ENCODE data around the gene C20orf202.

The C20orf202 gene

DNA sequence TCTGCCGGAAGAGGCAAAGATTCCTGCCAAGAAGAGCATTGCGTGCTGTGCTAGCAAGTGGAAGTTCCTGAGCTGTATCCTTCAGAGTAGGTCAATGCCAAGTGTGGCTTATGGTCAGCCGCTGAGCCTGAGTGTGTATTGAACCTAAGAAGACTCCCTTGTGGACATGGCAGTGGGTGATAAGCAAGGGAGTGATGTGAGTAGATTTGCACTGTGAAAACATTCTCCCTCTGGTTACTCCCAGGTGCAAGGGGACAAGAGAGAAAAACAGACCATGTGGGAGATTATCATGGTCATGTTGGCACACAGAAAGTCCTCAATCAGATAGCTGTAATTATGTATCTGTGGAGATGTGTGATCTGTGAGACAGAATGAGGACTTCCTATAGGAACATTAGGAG, 12.4 kb upstream of the C20orf202 start:
- Mint-ChIP-seq H3K4me1 (peaks cover 14% of the 10 kb centered on the region), H3K9me3 (no peaks in the 10 kb centered on the region), H3K27ac (no peak overlapping the region), H3K4me3 (no peak overlapping the region), H3K36me3 (ENCODE audit: low read depth) (no peaks in the 10 kb centered on the region), H3K27me3 (ENCODE audit: low read depth, poor library complexity) (peaks cover 23% of the 10 kb centered on the region)
- TF ChIP-seq CTCF (IDR thresholded peaks at IDR 0.05), result no peak
- DNase-seq, result no peak

DNA sequence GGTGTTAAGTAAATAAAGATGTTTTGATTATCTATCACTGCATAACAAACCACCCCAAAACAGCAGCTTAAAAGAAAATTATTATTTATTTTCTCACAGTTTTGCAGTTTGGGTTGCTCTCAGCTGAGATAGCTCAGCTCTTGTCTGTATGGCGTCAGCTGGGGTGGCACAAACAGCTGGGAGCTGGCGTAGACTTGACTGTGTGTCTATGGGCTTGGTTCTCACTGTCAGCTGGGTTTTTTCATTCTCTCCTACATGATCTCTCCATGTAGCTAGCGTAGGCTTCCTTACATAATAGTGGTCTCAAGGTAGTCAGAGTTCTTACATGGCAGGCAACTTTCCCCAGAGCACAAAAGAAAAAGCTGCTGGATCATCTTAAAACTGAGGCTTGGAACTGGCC, 12.0 kb upstream of the C20orf202 start:
- no peak overlapping the region for H3K4me3 Mint-ChIP-seq
- peaks cover 9% of the 10 kb centered on the region for H3K4me1 Mint-ChIP-seq
- no peak for DNase-seq
- H3K36me3 Mint-ChIP-seq (ENCODE audit: low read depth), result no peaks in the 10 kb centered on the region
- no peaks in the 10 kb centered on the region for H3K9me3 Mint-ChIP-seq
- no peak overlapping the region for H3K27ac Mint-ChIP-seq
- no peak for TF ChIP-seq CTCF (IDR thresholded peaks at IDR 0.05)
- H3K27me3 Mint-ChIP-seq (ENCODE audit: low read depth, poor library complexity), result peaks cover 23% of the 10 kb centered on the region

DNA sequence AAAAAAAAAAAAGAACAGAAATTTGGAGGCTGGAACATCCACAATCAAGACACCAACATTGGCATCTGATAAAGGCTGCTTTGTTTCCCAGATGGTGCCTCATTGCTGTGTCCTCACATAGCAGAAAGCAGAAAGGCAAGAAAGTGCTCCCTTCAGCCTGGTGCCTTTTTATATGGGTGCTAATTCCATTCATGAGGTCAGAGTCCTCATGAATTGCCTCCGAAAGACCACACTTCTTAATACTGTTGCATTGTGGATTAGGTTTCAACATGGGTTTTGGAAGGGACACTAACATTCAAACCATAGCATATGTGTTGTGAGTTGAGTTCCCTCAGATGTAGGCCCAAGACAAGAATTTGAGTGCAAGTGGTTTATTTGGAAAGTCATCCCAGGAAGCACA, 8.0 kb upstream of the C20orf202 start:
- peaks cover 16% of the 10 kb centered on the region for H3K27me3 Mint-ChIP-seq (ENCODE audit: low read depth, poor library complexity)
- H3K27ac Mint-ChIP-seq, result no peak overlapping the region
- H3K4me1 Mint-ChIP-seq, result no peaks in the 10 kb centered on the region
- DNase-seq, result no peak
- no peaks in the 10 kb centered on the region for H3K9me3 Mint-ChIP-seq
- no peak for TF ChIP-seq CTCF (IDR thresholded peaks at IDR 0.05)
- H3K36me3 Mint-ChIP-seq (ENCODE audit: low read depth), result no peaks in the 10 kb centered on the region
- H3K4me3 Mint-ChIP-seq, result no peak overlapping the region

- Mint-ChIP-seq H3K4me3 (no peak overlapping the region), H3K27ac (no peak overlapping the region), H3K4me1 (no peaks in the 10 kb centered on the region), H3K36me3 (ENCODE audit: low read depth) (no peaks in the 10 kb centered on the region), H3K9me3 (no peaks in the 10 kb centered on the region), H3K27me3 (ENCODE audit: low read depth, poor library complexity) (peaks cover 9% of the 10 kb centered on the region)
- TF ChIP-seq CTCF (IDR thresholded peaks at IDR 0.05), result no peak
- no peak for DNase-seq
Measured at GRCh38 chr20:1196634-1197033, 6.6 kb upstream of the C20orf202 start.

- H3K4me3 Mint-ChIP-seq, result no peak overlapping the region
- TF ChIP-seq CTCF (IDR thresholded peaks at IDR 0.05), result no peak
- no peaks in the 10 kb centered on the region for H3K36me3 Mint-ChIP-seq (ENCODE audit: low read depth)
- H3K27me3 Mint-ChIP-seq (ENCODE audit: low read depth, poor library complexity), result peaks cover 6% of the 10 kb centered on the region
- H3K27ac Mint-ChIP-seq, result no peak overlapping the region
- no peaks in the 10 kb centered on the region for H3K4me1 Mint-ChIP-seq
- H3K9me3 Mint-ChIP-seq, result no peaks in the 10 kb centered on the region
- DNase-seq, result no peak
Measured at GRCh38 chr20:1197801-1198200, 5.5 kb upstream of the C20orf202 start.

DNA sequence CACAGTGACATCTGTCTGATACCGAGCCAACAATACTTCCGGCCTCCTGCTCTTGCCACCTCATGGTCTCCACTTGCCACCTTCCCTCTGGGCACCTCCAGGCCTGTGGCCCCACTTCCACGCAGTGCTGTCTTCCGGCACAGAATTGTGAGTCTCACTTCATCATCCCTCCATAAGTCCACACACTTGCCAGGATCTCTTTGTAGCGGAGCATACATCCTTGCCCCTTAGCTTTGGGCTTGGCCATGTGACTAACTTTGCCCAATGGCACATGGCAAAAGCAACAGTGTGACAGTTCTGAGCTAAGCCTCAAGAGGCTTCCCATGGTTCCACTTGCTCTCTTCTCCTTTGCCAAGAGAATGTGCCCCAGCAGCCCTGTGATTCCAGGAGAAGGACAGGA, 4.5 kb upstream of the C20orf202 start:
- no peak for TF ChIP-seq CTCF (IDR thresholded peaks at IDR 0.05)
- H3K4me1 Mint-ChIP-seq, result no peaks in the 10 kb centered on the region
- peaks cover 6% of the 10 kb centered on the region for H3K27me3 Mint-ChIP-seq (ENCODE audit: low read depth, poor library complexity)
- no peaks in the 10 kb centered on the region for H3K36me3 Mint-ChIP-seq (ENCODE audit: low read depth)
- H3K9me3 Mint-ChIP-seq, result no peaks in the 10 kb centered on the region
- H3K4me3 Mint-ChIP-seq, result no peak overlapping the region
- DNase-seq, result no peak
- no peak overlapping the region for H3K27ac Mint-ChIP-seq

Measured in nephron progenitor cell (in vitro differentiated cells).